Stimulated activated CD8-positive, alpha-beta memory T cell treated with anti-CD3 and anti-CD28 coated beads, Interleukin-15, amount 100 ng/mL, for 48 hours (primary cell): ENCODE data around the gene HSPB9.

ENCODE experiments used
- DNase-seq, 2 donors: peaks; one replicate each; pipeline ENCODE4 v3.0.0-alpha.2; 2020; ENCODE audit warnings: low read depth in 2 of 2

Gene HSPB9

GRCh38 chr17:42101513-42102292 lies 20.9 kb upstream of the HSPB9 start:
- peak; percentile 56 to 65 for DNase-seq

- no peak for DNase-seq
These were observed 19.2 kb upstream of the HSPB9 start for GRCh38 chr17:42103221-42103954.

GRCh38 chr17:42104264-42104663 lies 18.3 kb upstream of the HSPB9 start:
- DNase-seq = no peak

GRCh38 chr17:42106009-42106408 lies 16.6 kb upstream of the HSPB9 start:
- no peak for DNase-seq

- DNase-seq = no peak
These were observed 15.5 kb upstream of the HSPB9 start for GRCh38 chr17:42107124-42107523.

GRCh38 chr17:42107597-42108576 lies 14.7 kb upstream of the HSPB9 start:
- peak; percentile 87 to 92 for DNase-seq

GRCh38 chr17:42109086-42109485 lies 13.5 kb upstream of the HSPB9 start:
- DNase-seq = no peak

GRCh38 chr17:42110301-42111264 lies 12.0 kb upstream of the HSPB9 start:
- no peak for DNase-seq

GRCh38 chr17:42111265-42111636 lies 11.4 kb upstream of the HSPB9 start:
- no peak for DNase-seq

- no peak for DNase-seq
These were observed 10.6 kb upstream of the HSPB9 start for GRCh38 chr17:42111871-42112551.

- peak; percentile 65 to 70 for DNase-seq
These were observed 9.9 kb upstream of the HSPB9 start, which contains the start of gene DHX58 for GRCh38 chr17:42112552-42113176. TSS of gene DHX58 (minus strand) at chr17:42112714. CDS start at chr17:42111892, 822 bp downstream.

GRCh38 chr17:42113293-42114069 lies 9.1 kb upstream of the HSPB9 start:
- DNase-seq = no peak

- no peak for DNase-seq
These were observed 8.5 kb upstream of the HSPB9 start for GRCh38 chr17:42114118-42114517.

GRCh38 chr17:42116705-42117396 lies 5.8 kb upstream of the HSPB9 start:
- peak; percentile 58 to 60 for DNase-seq

GRCh38 chr17:42117397-42118125 lies 5.0 kb upstream of the HSPB9 start:
- DNase-seq = no peak

GRCh38 chr17:42118126-42118510 lies 4.5 kb upstream of the HSPB9 start:
- DNase-seq = no peak

- DNase-seq = peak in 1 of 2 donors; percentile 29
These were observed 4.1 kb upstream of the HSPB9 start for GRCh38 chr17:42118545-42118944.

- DNase-seq = no peak
These were observed 3.3 kb upstream of the HSPB9 start for GRCh38 chr17:42119301-42119700.
